Liver (tissue), 9 donors: ENCODE data around the gene CCND3. TPM values are rescaled to one million over a fixed set of nuclear protein-coding genes. Genes with fewer than 3 reads are reported as not detected.

Source experiments
- DNase-seq: peaks from one replicate; pipeline ENCODE4 v3.0.0-alpha.2; 2017; ENCODE audit warnings: low spot score
- H3K27ac ChIP-seq, 2 donors: one replicate each; pipeline ENCODE4 v1.7.0; 2013; ENCODE audit warnings: inconsistent platforms in 2 of 2, low read length in 2 of 2, control low read depth in 1 of 2, low read depth in 1 of 2, mild to moderate bottlenecking in 1 of 2
- H3K27me3 ChIP-seq, 4 donors: one replicate each; pipeline versions ENCODE4 v1.6.1 to v1.7.0; 2013; ENCODE audit warnings: low read length in 3 of 4, inconsistent platforms in 1 of 4, mild to moderate bottlenecking in 1 of 4, moderate library complexity in 1 of 4; ENCODE audit not compliant: control insufficient read depth in 4 of 4, insufficient read depth in 4 of 4
- H3K36me3 ChIP-seq, 4 donors: one replicate each; pipeline versions ENCODE4 v1.6.1 to v1.7.0; 2013; ENCODE audit warnings: low read length in 3 of 4, mild to moderate bottlenecking in 3 of 4, low read depth in 1 of 4, moderate library complexity in 1 of 4; ENCODE audit not compliant: control insufficient read depth in 4 of 4, insufficient read depth in 3 of 4
- H3K4me1 ChIP-seq, 4 donors: one replicate each; pipeline versions ENCODE4 v1.6.1 to v1.7.0; 2013; ENCODE audit warnings: low read length in 3 of 4, mild to moderate bottlenecking in 3 of 4, moderate library complexity in 1 of 4; ENCODE audit not compliant: control insufficient read depth in 4 of 4, insufficient read depth in 4 of 4
- H3K4me3 ChIP-seq, 3 donors: one replicate each; pipeline versions ENCODE4 v1.6.1 to v1.7.0; 2013; ENCODE audit warnings: low read length in 3 of 3, control low read depth in 1 of 3, low read depth in 1 of 3, mild to moderate bottlenecking in 1 of 3
- H3K9ac ChIP-seq, 2 donors: one replicate each; pipeline ENCODE4 v1.7.0; 2013; ENCODE audit warnings: low read length in 2 of 2, mild to moderate bottlenecking in 2 of 2, moderate library complexity in 2 of 2, control low read depth in 1 of 2, low read depth in 1 of 2
- H3K9me3 ChIP-seq, 4 donors: one replicate each; pipeline versions ENCODE4 v1.6.1 to v1.7.0; 2013; ENCODE audit warnings: low read length in 3 of 4; ENCODE audit not compliant: control insufficient read depth in 4 of 4
- CTCF ChIP-seq: fragments of 150-350 bp; IDR thresholded peaks from 2 replicates; pipeline ENCODE4 v1.5.1; 2017; ENCODE audit warnings: improper control_type of control experiment, low read depth, low read length; ENCODE audit not compliant: missing input control
- EGR1 ChIP-seq, 2 donors: IDR thresholded peaks; 2 replicates each; pipeline ENCODE4 v1.6.1; 2016 to 2018; ENCODE audit warnings: antibody characterized with exemption in 2 of 2, low read depth in 2 of 2
- FOXA2 ChIP-seq: IDR thresholded peaks from 2 replicates; pipeline ENCODE4 v1.6.1; 2016; ENCODE audit warnings: antibody characterized with exemption
- GABPA ChIP-seq, 2 donors: IDR thresholded peaks in 1 of 2; conservative IDR thresholded peaks in 1 of 2; 2 replicates each; pipeline ENCODE4 v1.6.1; 2016; ENCODE audit warnings: antibody characterized with exemption in 2 of 2, mild to moderate bottlenecking in 1 of 2, moderate library complexity in 1 of 2
- HNF4A ChIP-seq, 2 donors: conservative IDR thresholded peaks; 2 replicates each; pipeline ENCODE4 v1.6.1; 2016; ENCODE audit warnings: antibody characterized with exemption in 2 of 2, mild to moderate bottlenecking in 2 of 2
- HNF4G ChIP-seq: IDR thresholded peaks from 2 replicates; pipeline ENCODE4 v1.6.1; 2016; ENCODE audit warnings: antibody characterized with exemption
- NR2F2 ChIP-seq: IDR thresholded peaks from 2 replicates; pipeline ENCODE4 v1.6.1; 2016; ENCODE audit warnings: antibody characterized with exemption
- RAD21 ChIP-seq, 2 donors: IDR thresholded peaks; 2 replicates each; pipeline ENCODE4 v1.6.1; 2016; ENCODE audit warnings: antibody characterized with exemption in 2 of 2, mild to moderate bottlenecking in 2 of 2
- REST ChIP-seq: IDR thresholded peaks from 2 replicates; pipeline ENCODE4 v1.6.1; 2016; ENCODE audit warnings: antibody characterized with exemption, mild to moderate bottlenecking
- RXRA ChIP-seq, 2 donors: IDR thresholded peaks; 2 replicates each; pipeline ENCODE4 v1.6.1; 2017 to 2018; ENCODE audit warnings: antibody characterized with exemption in 2 of 2, mild to moderate bottlenecking in 1 of 2
- SP1 ChIP-seq: IDR thresholded peaks from 2 replicates; pipeline ENCODE4 v1.6.1; 2018; ENCODE audit warnings: antibody characterized with exemption, mild to moderate bottlenecking
- TAF1 ChIP-seq: conservative IDR thresholded peaks from 2 replicates; pipeline ENCODE4 v1.6.1; 2016; ENCODE audit warnings: antibody characterized with exemption, mild to moderate bottlenecking
- WGBS: extraction: QIAGEN DNeasy Blood & Tissue Kit; methylation state at CpG from one replicate; pipeline ENCODE4 v1.1.7; 2013; 5-methylcytosine and 5-hydroxymethylcytosine counted together
- polyA plus RNA-seq, 2 donors: library from polyadenylated mRNA; stranded (reverse) in 1 of 2; unstranded in 1 of 2; fragments of 200-250 nt in 1 of 2; fragments of >200 nt in 1 of 2; fragmentation: Nextera tagmentation in 1 of 2; extraction: Ambion mirVana in 1 of 2; gene quantifications; one replicate each; pipeline versions ENCODE4 v1.2.1 to v1.2.3, GENCODE V29; 2013 to 2015
- total RNA-seq, 2 donors: library from RNA; depleted of rRNA; stranded (reverse); fragments of >200 nt; gene quantifications; one replicate each; pipeline ENCODE4 v1.2.3, GENCODE V29; 2014
- TF ChIP-seq, protein P1 (sequence below): IDR thresholded peaks from 2 replicates; pipeline ENCODE4 v1.6.1; 2016; ENCODE audit warnings: antibody characterized with exemption
- TF ChIP-seq, protein P2 (sequence below): IDR thresholded peaks from 2 replicates; pipeline ENCODE4 v1.6.1; 2016; ENCODE audit warnings: antibody characterized with exemption
- donor health status: healthy.
- donor health status: healthy.
- donor health status: healthy.
- donor health status: healthy.
- donor health status: healthy.

The CCND3 gene
- total and polyA plus RNA-seq, 4 donors, result 11.6 to 54.3 (median 23.2) TPM

- TF ChIP-seq, protein P1, sequence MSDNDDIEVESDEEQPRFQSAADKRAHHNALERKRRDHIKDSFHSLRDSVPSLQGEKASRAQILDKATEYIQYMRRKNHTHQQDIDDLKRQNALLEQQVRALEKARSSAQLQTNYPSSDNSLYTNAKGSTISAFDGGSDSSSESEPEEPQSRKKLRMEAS, result no peak
Observed at GRCh38 chr6:41974281-41974825, 32.7 kb upstream of the CCND3 start (continued).

DNA sequence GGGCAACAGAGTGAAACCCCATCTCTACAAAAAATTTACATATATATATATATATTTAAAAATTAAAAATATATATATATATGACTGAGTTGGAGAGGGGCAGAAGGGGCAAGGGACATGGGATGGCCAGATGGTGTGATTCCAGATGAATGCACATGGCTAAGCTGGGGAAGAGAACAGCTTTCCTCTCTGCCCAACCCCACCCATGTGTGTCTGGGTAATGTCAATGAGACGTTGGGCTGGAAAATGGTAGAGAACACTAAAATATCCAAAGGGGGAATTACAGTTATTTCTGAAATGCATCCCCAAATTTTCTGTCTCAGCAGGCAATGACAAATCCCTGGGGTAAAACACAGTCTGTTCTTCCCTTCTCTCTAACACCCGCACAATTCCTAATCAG, 31.2 kb upstream of the CCND3 start:
- no peaks in the 10 kb centered on the region for H3K4me1 ChIP-seq
- TF ChIP-seq CTCF (no peak), HNF4G (no peak), REST (no peak), FOXA2 (no peak), TAF1 (no peak), EGR1 (IDR thresholded peaks at IDR 0.05; ENCODE audit: low read depth in 2 of 2) (no peak), RXRA (IDR thresholded peaks at IDR 0.05) (no peak), HNF4A (conservative IDR thresholded peaks at IDR 0.05) (no peak), NR2F2 (no peak), SP1 (no peak), RAD21 (IDR thresholded peaks at IDR 0.05) (no peak)
- TF ChIP-seq, protein P2, sequence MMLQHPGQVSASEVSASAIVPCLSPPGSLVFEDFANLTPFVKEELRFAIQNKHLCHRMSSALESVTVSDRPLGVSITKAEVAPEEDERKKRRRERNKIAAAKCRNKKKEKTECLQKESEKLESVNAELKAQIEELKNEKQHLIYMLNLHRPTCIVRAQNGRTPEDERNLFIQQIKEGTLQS, result no peak
- no peaks in the 10 kb centered on the region for H3K36me3 ChIP-seq
- WGBS, result 78% methylated on average over 2 of the region's 2 CpGs
- H3K4me3 ChIP-seq, result no peak overlapping the region
- H3K27ac ChIP-seq, result no peak overlapping the region
- no peak for DNase-seq
- no peak overlapping the region for H3K9ac ChIP-seq
- no peaks in the 10 kb centered on the region for H3K27me3 ChIP-seq
- no peaks in the 10 kb centered on the region for H3K9me3 ChIP-seq

DNA sequence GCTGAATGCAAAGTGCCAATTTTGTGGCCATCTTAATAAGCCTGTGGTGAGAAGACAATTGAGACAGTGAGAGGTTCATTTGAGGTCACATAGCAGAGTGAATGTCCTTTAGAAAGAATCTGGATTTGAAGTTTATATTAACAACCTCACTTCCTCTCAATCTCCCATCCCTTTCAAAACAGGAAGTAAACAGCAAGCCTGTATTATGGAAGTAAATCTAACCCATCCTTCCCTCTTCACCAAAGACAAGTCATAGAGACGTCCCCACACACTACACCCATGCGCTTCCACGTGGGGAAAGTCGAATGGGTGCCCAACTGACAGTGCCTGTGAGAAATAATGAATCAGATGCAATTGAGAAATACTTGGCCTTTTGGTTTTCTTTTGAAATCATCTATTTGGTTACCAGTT, 28.8 kb upstream of the CCND3 start:
- TF ChIP-seq NR2F2 (peak; percentile 10), RXRA (IDR thresholded peaks at IDR 0.05) (peak; percentile 29 to 41), GABPA (IDR thresholded peaks at IDR 0.05 in 1 of 2, conservative IDR thresholded peaks at IDR 0.05 in 1 of 2) (peak in 1 of 2 donors; percentile 33), REST (no peak)
- TF ChIP-seq, protein P1, result peak; percentile 29
- H3K27me3 ChIP-seq, result no peaks in the 10 kb centered on the region
- DNase-seq, result no peak
- no peaks in the 10 kb centered on the region for H3K9me3 ChIP-seq
- H3K4me3 ChIP-seq, result no peak overlapping the region
- H3K36me3 ChIP-seq, result no peaks in the 10 kb centered on the region
- peaks cover 0 to 6% (median 0%) of the 10 kb centered on the region in 4 donors for H3K4me1 ChIP-seq
- 59% methylated on average over 4 of the region's 4 CpGs for WGBS
- H3K27ac ChIP-seq, result no peak overlapping the region
- H3K9ac ChIP-seq, result no peak overlapping the region
